ENCODE data around the gene DDX10. TPM values are rescaled to one million over a fixed set of nuclear protein-coding genes. Genes with fewer than 3 reads are reported as not detected.

Gene DDX10
- total and polyA plus RNA-seq, 9 of the 15 experiments (the other 6 are each of a cell fraction or from before 2014, with no cell fraction given), result 33.9 to 94.6 (median 50.7) TPM

- TF ChIP-seq MTF1 (CRISPR knock-in tag; IDR thresholded peaks at IDR 0.05; ENCODE audit: borderline replicate concordance) (no peak), KDM2B (CRISPR knock-in tag; IDR thresholded peaks at IDR 0.05) (no peak), RFX5 (IDR thresholded peaks at IDR 0.05; ENCODE audit: low read depth, low read length) (no peak), ZNF274 (IDR thresholded peaks at IDR 0.05; ENCODE audit: borderline replicate concordance, low read depth, low read length) (no peak), PHF20 (IDR thresholded peaks at IDR 0.05; ENCODE audit: partially characterized antibody) (no peak), CTCF (IDR thresholded peaks at IDR 0.05 in 2 of 3, conservative IDR thresholded peaks at IDR 0.05 in 1 of 3; ENCODE audit: insufficient read depth in 2 of 3, low read depth in 1 of 3, low read length in 3 of 3) (no peak), STAT5B (CRISPR knock-in tag; IDR thresholded peaks at IDR 0.05) (no peak), RUNX1 (IDR thresholded peaks at IDR 0.05; ENCODE audit: low read depth) (no peak), PTTG1 (tag; IDR thresholded peaks at IDR 0.05; ENCODE audit: low read depth) (no peak), ZFP36 (IDR thresholded peaks at IDR 0.05; ENCODE audit: low read depth, low read length, partially characterized antibody) (no peak), HNRNPLL (IDR thresholded peaks at IDR 0.05; ENCODE audit: low read depth, low read length, poor library complexity, severe bottlenecking) (no peak)
- TF ChIP-seq, protein P1, sequence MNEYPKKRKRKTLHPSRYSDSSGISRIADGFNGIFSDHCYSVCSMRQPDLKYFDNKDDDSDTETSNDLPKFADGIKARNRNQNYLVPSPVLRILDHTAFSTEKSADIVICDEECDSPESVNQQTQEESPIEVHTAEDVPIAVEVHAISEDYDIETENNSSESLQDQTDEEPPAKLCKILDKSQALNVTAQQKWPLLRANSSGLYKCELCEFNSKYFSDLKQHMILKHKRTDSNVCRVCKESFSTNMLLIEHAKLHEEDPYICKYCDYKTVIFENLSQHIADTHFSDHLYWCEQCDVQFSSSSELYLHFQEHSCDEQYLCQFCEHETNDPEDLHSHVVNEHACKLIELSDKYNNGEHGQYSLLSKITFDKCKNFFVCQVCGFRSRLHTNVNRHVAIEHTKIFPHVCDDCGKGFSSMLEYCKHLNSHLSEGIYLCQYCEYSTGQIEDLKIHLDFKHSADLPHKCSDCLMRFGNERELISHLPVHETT (CRISPR knock-in tag; conservative IDR thresholded peaks at IDR 0.05 in 1 of 2, IDR thresholded peaks at IDR 0.05 in 1 of 2), result no peak
These were observed 68.7 kb downstream of the DDX10 start (continued) for GRCh38 chr11:108733479-108734116.
